ENCODE measurements around the gene GPC4.

DNA sequence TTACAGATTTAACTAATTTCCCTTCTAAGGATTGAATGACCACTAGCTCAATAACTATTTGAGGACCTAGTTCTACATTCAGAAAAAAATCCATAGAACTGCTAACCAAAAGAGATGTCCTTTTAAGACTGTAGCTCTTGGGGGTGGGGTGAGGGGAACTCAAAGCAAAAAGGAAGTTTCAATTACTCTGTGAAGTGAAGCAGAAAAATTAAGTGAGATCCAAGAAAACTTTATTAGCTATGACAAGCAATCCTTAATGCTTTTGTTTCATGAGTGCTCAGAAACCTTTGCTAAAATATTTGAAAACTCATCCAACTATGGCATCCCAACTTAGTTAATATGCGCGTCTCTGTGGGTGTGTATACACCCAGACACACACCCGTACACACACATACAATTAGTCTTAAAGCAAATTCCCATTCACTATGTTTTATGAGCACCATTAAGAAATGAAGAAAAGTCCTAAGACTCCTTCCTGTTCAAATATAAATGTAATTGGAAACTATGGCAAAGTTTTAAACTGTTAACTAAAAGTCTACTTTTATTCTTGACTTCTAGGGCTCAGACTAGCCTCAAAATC lies 44.5 kb downstream of the GPC4 start:
- TF ChIP-seq, protein P1, sequence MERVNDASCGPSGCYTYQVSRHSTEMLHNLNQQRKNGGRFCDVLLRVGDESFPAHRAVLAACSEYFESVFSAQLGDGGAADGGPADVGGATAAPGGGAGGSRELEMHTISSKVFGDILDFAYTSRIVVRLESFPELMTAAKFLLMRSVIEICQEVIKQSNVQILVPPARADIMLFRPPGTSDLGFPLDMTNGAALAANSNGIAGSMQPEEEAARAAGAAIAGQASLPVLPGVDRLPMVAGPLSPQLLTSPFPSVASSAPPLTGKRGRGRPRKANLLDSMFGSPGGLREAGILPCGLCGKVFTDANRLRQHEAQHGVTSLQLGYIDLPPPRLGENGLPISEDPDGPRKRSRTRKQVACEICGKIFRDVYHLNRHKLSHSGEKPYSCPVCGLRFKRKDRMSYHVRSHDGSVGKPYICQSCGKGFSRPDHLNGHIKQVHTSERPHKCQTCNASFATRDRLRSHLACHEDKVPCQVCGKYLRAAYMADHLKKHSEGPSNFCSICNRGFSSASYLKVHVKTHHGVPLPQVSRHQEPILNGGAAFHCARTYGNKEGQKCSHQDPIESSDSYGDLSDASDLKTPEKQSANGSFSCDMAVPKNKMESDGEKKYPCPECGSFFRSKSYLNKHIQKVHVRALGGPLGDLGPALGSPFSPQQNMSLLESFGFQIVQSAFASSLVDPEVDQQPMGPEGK (CRISPR knock-in tag; IDR thresholded peaks at IDR 0.05; ENCODE audit: borderline replicate concordance): no peak
- TF ChIP-seq, protein P2, sequence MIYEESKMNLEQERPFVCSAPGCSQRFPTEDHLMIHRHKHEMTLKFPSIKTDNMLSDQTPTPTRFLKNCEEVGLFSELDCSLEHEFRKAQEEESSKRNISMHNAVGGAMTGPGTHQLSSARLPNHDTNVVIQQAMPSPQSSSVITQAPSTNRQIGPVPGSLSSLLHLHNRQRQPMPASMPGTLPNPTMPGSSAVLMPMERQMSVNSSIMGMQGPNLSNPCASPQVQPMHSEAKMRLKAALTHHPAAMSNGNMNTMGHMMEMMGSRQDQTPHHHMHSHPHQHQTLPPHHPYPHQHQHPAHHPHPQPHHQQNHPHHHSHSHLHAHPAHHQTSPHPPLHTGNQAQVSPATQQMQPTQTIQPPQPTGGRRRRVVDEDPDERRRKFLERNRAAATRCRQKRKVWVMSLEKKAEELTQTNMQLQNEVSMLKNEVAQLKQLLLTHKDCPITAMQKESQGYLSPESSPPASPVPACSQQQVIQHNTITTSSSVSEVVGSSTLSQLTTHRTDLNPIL (CRISPR knock-in tag; IDR thresholded peaks at IDR 0.05; ENCODE audit: low read depth): no peak
